ENCODE data around the gene ZNF444.
"Not testable (repeated sequence)": the region's sequence is repeated elsewhere in the genome, so short reads cannot be mapped to it uniquely, and the experiment has no call there.

GRCh38 chr19:56105831-56106396 is 35.2 kb upstream of the ZNF444 start:
- not testable (repeated sequence) for TF ChIP-seq EP300, POLR2AphosphoS5 (IDR thresholded peaks at IDR 0.05)
- TF ChIP-seq, protein P1, sequence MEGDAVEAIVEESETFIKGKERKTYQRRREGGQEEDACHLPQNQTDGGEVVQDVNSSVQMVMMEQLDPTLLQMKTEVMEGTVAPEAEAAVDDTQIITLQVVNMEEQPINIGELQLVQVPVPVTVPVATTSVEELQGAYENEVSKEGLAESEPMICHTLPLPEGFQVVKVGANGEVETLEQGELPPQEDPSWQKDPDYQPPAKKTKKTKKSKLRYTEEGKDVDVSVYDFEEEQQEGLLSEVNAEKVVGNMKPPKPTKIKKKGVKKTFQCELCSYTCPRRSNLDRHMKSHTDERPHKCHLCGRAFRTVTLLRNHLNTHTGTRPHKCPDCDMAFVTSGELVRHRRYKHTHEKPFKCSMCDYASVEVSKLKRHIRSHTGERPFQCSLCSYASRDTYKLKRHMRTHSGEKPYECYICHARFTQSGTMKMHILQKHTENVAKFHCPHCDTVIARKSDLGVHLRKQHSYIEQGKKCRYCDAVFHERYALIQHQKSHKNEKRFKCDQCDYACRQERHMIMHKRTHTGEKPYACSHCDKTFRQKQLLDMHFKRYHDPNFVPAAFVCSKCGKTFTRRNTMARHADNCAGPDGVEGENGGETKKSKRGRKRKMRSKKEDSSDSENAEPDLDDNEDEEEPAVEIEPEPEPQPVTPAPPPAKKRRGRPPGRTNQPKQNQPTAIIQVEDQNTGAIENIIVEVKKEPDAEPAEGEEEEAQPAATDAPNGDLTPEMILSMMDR (IDR thresholded peaks at IDR 0.05), result not testable (repeated sequence)

Measured in sigmoid colon (tissue), 4 donors.